Naive thymus-derived CD4-positive, alpha-beta T cell (primary cell): Measurements from ENCODE around the gene WDR64. TPM values are rescaled to one million over a fixed set of nuclear protein-coding genes. Genes with fewer than 3 reads are reported as not detected.

Experiments used
- ATAC-seq: fragments of 150-1000 bp; cut with Tn5 transposase; 2 replicates; pipeline ENCODE4 v1.10.0; 2021; ENCODE audit warnings: mild to moderate bottlenecking, moderate library complexity
- CTCF ChIA-PET: fragments of 350-600 bp; sonication (Branson Sonifier 250); formaldehyde crosslinking; loops from one replicate; lab custom pipeline; 2021; ENCODE audit warnings: antibody characterized with exemption; lab: Charles Lee
- POLR2A ChIA-PET: fragments of 350-600 bp; sonication (Branson Sonifier 250); formaldehyde crosslinking; loops from one replicate; lab custom pipeline; 2021; ENCODE audit warnings: antibody characterized with exemption, inconsistent platforms; lab: Charles Lee
- DNase-seq, 9 donors: peaks; one replicate each; pipeline versions ENCODE4 v3.0.0 to v3.0.0-alpha.2; 2020 to 2022; ENCODE audit warnings: mixed read lengths in 1 of 9
- H3K27ac ChIP-seq: one replicate; pipeline ENCODE4 v1.7.0; 2013; ENCODE audit warnings: mild to moderate bottlenecking, low read depth, low read length, moderate library complexity
- H3K27me3 ChIP-seq, 2 donors: one replicate each; pipeline ENCODE4 v1.7.0; 2013; ENCODE audit warnings: low read length in 2 of 2, mild to moderate bottlenecking in 2 of 2, moderate library complexity in 2 of 2; ENCODE audit not compliant: control insufficient read depth in 2 of 2, insufficient read depth in 2 of 2
- H3K36me3 ChIP-seq, 3 experiments: 1 replicate in 2 of 3; 2 replicates in 1 of 3; pipeline ENCODE4 v1.7.0; 2013; ENCODE audit warnings: low read length in 3 of 3, mild to moderate bottlenecking in 3 of 3, moderate library complexity in 1 of 3; ENCODE audit not compliant: insufficient read depth in 3 of 3, control insufficient read depth in 2 of 3
- H3K4me1 ChIP-seq, 2 donors: one replicate each; pipeline ENCODE4 v1.7.0; 2013; ENCODE audit warnings: low read length in 2 of 2, mild to moderate bottlenecking in 2 of 2, moderate library complexity in 1 of 2; ENCODE audit not compliant: control insufficient read depth in 2 of 2, insufficient read depth in 2 of 2
- H3K4me3 ChIP-seq: 2 replicates; pipeline ENCODE4 v1.7.0; 2013; ENCODE audit warnings: mild to moderate bottlenecking, low read length
- H3K9me3 ChIP-seq, 3 experiments: 1 replicate in 2 of 3; 2 replicates in 1 of 3; pipeline ENCODE4 v1.7.0; 2013; ENCODE audit warnings: low read length in 3 of 3; ENCODE audit not compliant: control insufficient read depth in 2 of 3
- H3K27ac Mint-ChIP-seq, 9 donors: one replicate each; pipeline ENCODE4 v1.8.0; 2020 to 2022; ENCODE audit warnings: mixed read lengths in 9 of 9, mild to moderate bottlenecking in 8 of 9, moderate library complexity in 5 of 9, inconsistent platforms in 2 of 9
- H3K27me3 Mint-ChIP-seq, 5 donors: one replicate each; pipeline ENCODE4 v1.8.0; 2021 to 2022; ENCODE audit warnings: mixed read lengths in 5 of 5, mild to moderate bottlenecking in 1 of 5
- H3K36me3 Mint-ChIP-seq, 5 donors: one replicate each; pipeline ENCODE4 v1.8.0; 2020 to 2022; ENCODE audit warnings: mixed read lengths in 5 of 5, mild to moderate bottlenecking in 3 of 5, inconsistent platforms in 1 of 5
- H3K4me1 Mint-ChIP-seq, 7 donors: one replicate each; pipeline ENCODE4 v1.8.0; 2020 to 2022; ENCODE audit warnings: mixed read lengths in 7 of 7, mild to moderate bottlenecking in 3 of 7, inconsistent platforms in 1 of 7
- H3K4me3 Mint-ChIP-seq, 10 donors: one replicate each; pipeline ENCODE4 v1.8.0; 2020 to 2022; ENCODE audit warnings: mild to moderate bottlenecking in 10 of 10, mixed read lengths in 10 of 10, moderate library complexity in 6 of 10, inconsistent platforms in 2 of 10
- H3K9me3 Mint-ChIP-seq, 11 donors: one replicate each; pipeline ENCODE4 v1.8.0; 2020 to 2022; ENCODE audit warnings: mixed read lengths in 11 of 11, mild to moderate bottlenecking in 4 of 11, inconsistent platforms in 1 of 11, moderate library complexity in 1 of 11
- intact Hi-C, 2 donors: fragments of 100-400 bp; cut with micrococcal nuclease; formaldehyde crosslinking; loops; one replicate each; pipeline ENCODE4 v1.15.1; 2023
- polyA plus RNA-seq, 2 donors: library from polyadenylated mRNA; unstranded; fragments of 300-500 nt; fragmentation: Illumina TruSeq; gene quantifications; one replicate each; pipeline ENCODE4 v1.2.3, GENCODE V29; 2021
- total RNA-seq, 6 experiments: library from RNA in 5 of 6; stranded (reverse) in 5 of 6; gene quantifications; 1 replicate in 5 of 6; 2 replicates in 1 of 6; pipeline ENCODE4 v1.2.3 and lab custom pipeline; 2021 to 2026

Gene WDR64
- total and polyA plus RNA-seq, 7 experiments from 2014 or later, result 0.22 to 0.66 (median 0.49) TPM

DNA sequence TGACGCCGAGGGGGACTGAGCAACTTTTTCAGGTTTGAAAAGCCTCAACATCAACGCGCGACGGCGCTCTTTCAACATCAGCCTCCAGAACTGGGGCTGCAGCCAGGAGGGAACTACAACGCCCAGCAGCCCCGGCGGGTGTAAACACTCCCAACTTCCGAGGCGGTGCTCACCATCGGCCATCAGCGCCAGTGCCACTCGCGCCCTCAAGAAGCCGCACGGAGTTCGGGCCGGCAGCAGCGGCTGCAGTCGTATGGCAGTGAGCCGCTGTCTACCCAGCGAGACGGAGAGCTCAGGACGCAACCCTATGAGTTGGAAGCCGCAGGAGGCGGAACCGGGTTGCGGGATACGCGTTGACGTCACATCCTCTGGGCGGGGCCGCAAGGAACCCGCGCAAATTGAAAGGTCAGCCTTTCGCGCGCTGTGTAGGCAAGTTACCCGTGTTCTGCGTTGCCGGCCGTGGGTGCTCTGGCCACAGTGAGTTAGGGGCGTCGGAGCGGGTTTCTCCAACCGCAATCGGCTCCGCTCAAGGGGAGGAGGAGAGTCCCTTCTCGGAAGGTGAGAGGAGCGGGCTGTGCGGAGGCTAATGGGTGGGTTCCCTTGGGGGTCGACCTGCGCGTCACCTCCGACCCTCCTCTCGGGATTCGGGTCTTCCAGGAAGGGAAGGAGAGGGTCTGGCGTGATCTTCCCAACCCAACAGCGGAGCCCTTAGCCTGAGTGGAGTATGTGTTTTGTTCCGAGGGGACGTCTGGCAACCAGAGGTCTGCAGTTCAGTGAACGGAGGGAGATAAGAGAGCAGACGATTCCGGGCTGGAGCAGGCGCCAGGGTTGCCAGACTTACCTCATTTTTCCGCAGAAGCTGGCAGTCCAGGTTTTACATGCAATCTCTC, 196.0 kb downstream of the WDR64 start, which contains the start of gene EXO1:
Gene EXO1 (plus strand): TSS at position 409 of the 890 bp plus-strand sequence. CDS start 2,222 bp downstream, outside the sequence.
- ChIA-PET POLR2A (interaction anchor here (0.6 to 1.2 kb wide), 3 partner anchors 11 to 221 kb away, joined by 3 to 4 read pairs (median 3); no protein-coding TSS in a partner anchor), CTCF (interaction anchor here (1.3 to 1.5 kb wide), 2 partner anchors 10 to 237 kb away, joined by 4 read pairs; no protein-coding TSS in a partner anchor)
- DNase-seq (peak; percentile 84 to 92 (median 89)), ATAC-seq (peak; percentile 99)
- Mint-ChIP-seq H3K36me3 (peaks cover 0 to 2% (median 0%) of the 10 kb centered on the region in 5 donors), H3K9me3 (no peaks in the 10 kb centered on the region), H3K27ac (peak within 1 kb of the TSS; percentile 95 to 99 (median 99)), H3K27me3 (peaks cover 0 to 8% (median 0%) of the 10 kb centered on the region in 5 donors), H3K4me1 (peaks cover 7 to 42% (median 17%) of the 10 kb centered on the region in 7 donors), H3K4me3 (peak within 1 kb of the TSS; percentile 87 to 99 (median 96))
- Histone ChIP-seq H3K36me3 (peaks cover 0 to 3% (median 0%) of the 10 kb centered on the region in 3 experiments), H3K9me3 (no peaks in the 10 kb centered on the region), H3K27ac (peak within 1 kb of the TSS; percentile 96), H3K4me1 (peaks cover 6 to 12% of the 10 kb centered on the region in 2 donors), H3K27me3 (no peaks in the 10 kb centered on the region), H3K4me3 (peak within 1 kb of the TSS; percentile 96)
- intact Hi-C loops, result loop anchor here (1.0 to 5.0 kb wide), 10 partner anchors 150 to 1479 kb away; partner anchors contain the start of genes CEP170 (in 2 of the 2), CHML (in 2 of the 2), FH (in 2 of the 2) and OPN3 (in 2 of the 2)

DNA sequence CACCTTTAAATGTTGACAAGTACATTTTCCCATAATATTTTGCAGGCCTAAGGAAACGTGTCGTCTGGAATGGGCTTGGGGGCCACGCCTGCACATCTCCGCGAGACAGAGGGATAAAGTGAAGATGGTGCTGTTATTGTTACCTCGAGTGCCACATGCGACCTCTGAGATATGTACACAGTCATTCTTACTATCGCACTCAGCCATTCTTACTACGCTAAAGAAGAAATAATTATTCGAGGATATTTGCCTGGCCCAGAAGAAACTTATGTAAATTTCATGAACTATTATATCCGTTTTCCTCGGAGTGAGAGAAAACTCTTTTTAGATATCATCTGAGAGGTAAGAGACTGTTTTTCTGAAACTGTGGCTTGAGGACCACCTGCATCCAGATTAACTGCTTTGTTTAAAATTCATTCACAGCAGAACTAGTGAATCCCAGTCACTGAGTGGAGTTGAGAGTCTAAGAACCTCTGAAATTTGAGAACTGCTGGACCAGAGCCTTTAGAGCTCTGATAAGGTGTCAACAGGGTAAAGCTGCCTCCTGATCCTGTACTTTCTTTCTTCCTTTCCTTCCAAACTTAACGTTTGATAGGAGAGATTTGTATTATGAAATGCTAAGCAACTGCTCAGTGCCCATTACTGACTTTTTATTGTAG, 196.7 kb downstream of the WDR64 start:
- Mint-ChIP-seq H3K27me3 (peaks cover 0 to 4% (median 0%) of the 10 kb centered on the region in 5 donors), H3K27ac (peak overlapping the region in 8 of 9 donors; percentile 47 to 99 (median 97)), H3K36me3 (peaks cover 0 to 8% (median 0%) of the 10 kb centered on the region in 5 donors), H3K9me3 (no peaks in the 10 kb centered on the region), H3K4me1 (peaks cover 7 to 42% (median 17%) of the 10 kb centered on the region in 7 donors), H3K4me3 (peak overlapping the region; percentile 87 to 99 (median 96))
- intact Hi-C loops, result loop anchor here in 1 of 2 donors (1.0 to 5.0 kb wide), 2 partner anchors 149 to 1478 kb away; no protein-coding TSS in a partner anchor
- ChIA-PET CTCF (no interaction called here), POLR2A (no interaction called here)
- DNase-seq (no peak), ATAC-seq (no peak)
- Histone ChIP-seq H3K9me3 (no peaks in the 10 kb centered on the region), H3K27ac (no peak overlapping the region), H3K36me3 (peaks cover 0 to 3% (median 0%) of the 10 kb centered on the region in 3 experiments), H3K4me3 (peak overlapping the region; percentile 96), H3K27me3 (no peaks in the 10 kb centered on the region), H3K4me1 (peaks cover 6 to 12% of the 10 kb centered on the region in 2 donors)

DNA sequence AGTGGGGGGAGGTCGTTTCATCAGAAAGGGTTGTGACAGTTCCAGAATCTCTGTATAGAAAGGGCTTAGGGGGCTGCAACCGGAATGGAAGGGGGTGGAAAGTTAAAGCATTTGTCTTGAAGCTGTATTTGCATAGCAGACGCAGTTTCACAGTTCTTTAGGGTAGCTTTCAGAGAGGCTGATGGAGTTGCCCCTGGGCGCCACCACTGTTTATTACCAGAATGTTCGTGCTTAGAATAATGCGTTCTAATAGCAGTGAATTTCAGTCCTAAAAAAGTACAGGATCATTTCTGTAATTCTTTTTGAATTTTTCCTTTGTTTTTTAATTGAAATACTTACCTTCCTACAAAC, 197.2 kb downstream of the WDR64 start:
- peaks cover 0 to 3% (median 0%) of the 10 kb centered on the region in 3 experiments for H3K36me3 ChIP-seq
- intact Hi-C loops, result loop anchor here in 1 of 2 donors (5.0 kb wide), 1 partner anchor 1478 kb away; no protein-coding TSS in a partner anchor
- H3K4me3 ChIP-seq, result no peak overlapping the region
- H3K9me3 ChIP-seq, result no peaks in the 10 kb centered on the region
- H3K4me1 ChIP-seq, result peaks cover 6 to 12% of the 10 kb centered on the region in 2 donors
- peak overlapping the region in 2 of 9 donors; percentile 95 to 99 for H3K27ac Mint-ChIP-seq
- ChIA-PET POLR2A (no interaction called here), CTCF (no interaction called here)
- no peak for DNase-seq
- no peaks in the 10 kb centered on the region for H3K27me3 ChIP-seq
- peaks cover 0 to under 1% (median 0%) of the 10 kb centered on the region in 5 donors for H3K27me3 Mint-ChIP-seq
- H3K4me1 Mint-ChIP-seq, result peaks cover 7 to 43% (median 17%) of the 10 kb centered on the region in 7 donors
- no peak for ATAC-seq
- peak overlapping the region in 6 of 10 donors; percentile 12 to 97 (median 91) for H3K4me3 Mint-ChIP-seq
- H3K9me3 Mint-ChIP-seq, result no peaks in the 10 kb centered on the region
- H3K27ac ChIP-seq, result no peak overlapping the region
- peaks cover 0 to 12% (median 0%) of the 10 kb centered on the region in 5 donors for H3K36me3 Mint-ChIP-seq

Other genes starting within 250 kb of the WDR64 start
- gene FH, start 132.5 kb upstream of the WDR64 start, total RNA-seq, result 10 to 100 TPM; 17.3 to 57.9 (median 21.8) TPM
- 10 to 100 TPM; 41.3 to 52.5 TPM for gene FH, start 132.5 kb upstream of the WDR64 start, polyA plus RNA-seq
- gene KMO, start 119.9 kb upstream of the WDR64 start, total RNA-seq, result 1 to 10 TPM in 1 of 5 experiments, under 1 TPM in 3, not detected in 1; 0.51 to 3.3 (median 0.82) TPM
- gene KMO, start 119.9 kb upstream of the WDR64 start, polyA plus RNA-seq, result not detected
- gene CHML, start 11.9 kb upstream of the WDR64 start, total RNA-seq, result 10 to 100 TPM; 11.4 to 18.3 (median 14.0) TPM
- gene CHML, start 11.9 kb upstream of the WDR64 start, polyA plus RNA-seq, result 1 to 10 TPM; 6.6 to 6.8 TPM
- 10 to 100 TPM in 3 of 5 experiments, 1 to 10 TPM in 2; 3.6 to 11.5 (median 10.4) TPM for gene OPN3, start 11.9 kb upstream of the WDR64 start, total RNA-seq
- 10 to 100 TPM; 25.0 to 32.7 TPM for gene OPN3, start 11.9 kb upstream of the WDR64 start, polyA plus RNA-seq
- gene EXO1, start 195.9 kb downstream of the WDR64 start, total RNA-seq, result 10 to 100 TPM in 1 of 5 experiments, 1 to 10 TPM in 2, under 1 TPM in 2; 0.11 to 29.8 (median 1.0) TPM
- gene EXO1, start 195.9 kb downstream of the WDR64 start, polyA plus RNA-seq, result not detected